NCI-H69 (cell line): ENCODE data around the gene CLMN.
A peak's percentile ranks its signal among the peaks of the same experiment; 100 is the strongest.

Experiments
- DNase-seq: peaks from one replicate; lab custom pipeline; 2025; lab: John Stamatoyannopoulos, UW

CLMN gene

DNA sequence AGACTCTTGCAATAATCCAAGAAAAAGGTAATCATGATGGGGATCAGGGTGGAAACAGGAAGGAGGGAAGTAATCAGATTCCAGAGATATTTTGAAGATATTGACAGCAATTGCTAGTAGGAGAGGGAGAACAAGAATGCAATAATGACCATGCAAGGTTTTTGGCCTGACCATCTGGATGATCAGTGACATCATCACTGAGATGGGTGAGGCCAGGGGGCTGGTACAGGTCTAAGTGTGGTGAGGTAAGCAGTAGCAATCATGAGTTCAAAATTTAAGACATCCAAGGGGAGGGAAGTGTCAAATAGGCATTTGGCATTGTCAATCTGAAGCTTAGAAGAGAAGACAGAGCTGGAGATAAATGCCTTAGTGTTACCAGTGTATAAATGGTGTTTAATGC, 24.8 kb upstream of the CLMN start:
- DNase-seq: no peak

- no peak for DNase-seq
Observed at GRCh38 chr14:95341564-95341963, 21.9 kb upstream of the CLMN start.

GRCh38 chr14:95341115-95341514, 21.4 kb upstream of the CLMN start:
- DNase-seq: no peak

DNA sequence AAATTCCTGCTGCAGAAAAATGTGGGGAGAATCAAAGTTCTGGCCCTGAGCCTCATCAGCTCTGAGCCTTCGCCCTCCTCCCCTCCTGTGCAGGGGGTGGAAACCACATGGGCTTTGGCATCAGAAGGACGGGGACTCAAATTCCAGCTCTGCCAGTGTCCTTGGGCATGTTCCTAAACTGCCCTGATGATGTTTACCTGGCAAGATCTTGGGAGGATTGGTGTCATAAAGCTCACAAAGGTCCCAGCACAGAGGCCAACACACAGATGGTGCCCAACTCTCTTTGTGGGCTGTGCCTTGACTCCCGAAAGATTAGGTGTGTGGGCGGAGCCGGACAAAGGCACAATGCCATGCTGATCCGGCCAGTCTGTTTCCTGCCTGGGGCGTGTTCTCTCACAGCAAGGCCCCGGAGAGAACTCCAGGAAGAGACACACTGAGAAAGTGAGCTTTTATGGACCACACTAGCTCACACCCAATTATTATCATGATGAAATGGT, 20.5 kb upstream of the CLMN start:
- peak; percentile 70 for DNase-seq

DNA sequence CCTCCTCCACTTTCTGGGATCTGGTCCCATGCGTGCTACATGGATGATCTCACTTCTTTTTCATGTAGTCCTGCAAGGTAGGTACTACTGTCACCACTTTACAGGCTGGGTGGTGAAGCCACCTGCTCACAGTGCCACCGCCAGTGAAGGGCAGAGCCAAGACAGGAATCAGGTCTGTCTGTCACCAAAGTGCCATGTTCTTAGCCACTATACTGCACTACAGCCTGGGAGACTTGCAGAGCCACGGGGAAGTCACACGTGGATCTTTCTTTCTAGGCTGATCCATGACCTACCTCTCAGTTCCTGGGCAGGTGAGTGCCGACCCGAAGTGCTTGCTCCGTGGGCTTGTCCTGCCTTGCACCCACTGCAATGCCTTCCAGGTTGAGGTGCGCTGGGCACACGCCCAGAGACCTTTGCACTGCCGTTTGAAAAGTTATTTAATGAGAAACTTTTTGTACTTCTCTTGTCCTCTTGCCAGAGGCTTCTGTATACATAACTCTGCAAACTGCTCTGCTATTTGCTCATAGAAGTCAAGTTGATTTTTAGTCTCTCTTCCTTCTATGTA, 19.7 kb upstream of the CLMN start:
- no peak for DNase-seq

GRCh38 chr14:95338436-95338835, 18.7 kb upstream of the CLMN start:
- no peak for DNase-seq

GRCh38 chr14:95337041-95337595, 17.4 kb upstream of the CLMN start:
- no peak for DNase-seq

- DNase-seq: no peak
Observed at GRCh38 chr14:95336192-95336760, 16.6 kb upstream of the CLMN start.

- DNase-seq: no peak
Observed at GRCh38 chr14:95335071-95335470, 15.4 kb upstream of the CLMN start.

DNA sequence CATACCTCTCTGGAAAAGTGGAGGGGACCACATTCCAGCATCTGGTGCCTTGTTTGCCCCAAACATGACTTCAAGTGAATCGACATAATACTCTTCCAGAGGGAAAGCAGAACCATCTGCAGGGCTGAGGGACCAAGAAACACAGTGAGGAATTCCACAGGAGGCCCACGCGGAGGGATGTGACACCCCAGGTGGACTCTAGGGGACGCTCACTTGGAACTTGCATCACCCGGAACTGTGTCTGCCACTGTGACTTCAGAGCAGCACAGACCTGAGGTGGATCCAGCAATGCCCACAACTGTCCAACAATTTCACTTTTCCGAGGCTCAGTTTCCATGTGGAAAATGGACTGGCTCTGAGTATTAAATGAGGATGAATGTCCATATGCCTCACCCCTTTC, 14.3 kb upstream of the CLMN start:
- DNase-seq: peak; percentile 5

DNA sequence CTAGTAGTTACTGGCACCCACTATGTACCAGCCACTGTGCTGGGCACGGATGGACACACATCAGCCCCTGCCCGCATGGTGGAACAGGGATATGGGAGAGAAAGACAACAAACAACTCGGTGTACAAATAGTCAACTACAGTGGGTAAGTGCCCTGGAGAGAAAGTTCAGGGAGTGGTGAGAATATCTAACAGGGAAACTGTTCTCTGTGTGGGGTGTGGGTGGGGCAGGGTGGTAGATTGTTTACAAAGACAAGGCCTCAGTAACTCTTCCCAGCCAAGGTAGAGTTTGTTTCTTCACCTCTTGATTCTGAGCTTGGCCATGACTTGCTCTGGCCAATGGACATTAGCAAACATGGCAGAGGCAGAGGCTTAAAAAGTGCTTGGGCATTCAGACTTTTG, 12.9 kb upstream of the CLMN start:
- DNase-seq: no peak

DNA sequence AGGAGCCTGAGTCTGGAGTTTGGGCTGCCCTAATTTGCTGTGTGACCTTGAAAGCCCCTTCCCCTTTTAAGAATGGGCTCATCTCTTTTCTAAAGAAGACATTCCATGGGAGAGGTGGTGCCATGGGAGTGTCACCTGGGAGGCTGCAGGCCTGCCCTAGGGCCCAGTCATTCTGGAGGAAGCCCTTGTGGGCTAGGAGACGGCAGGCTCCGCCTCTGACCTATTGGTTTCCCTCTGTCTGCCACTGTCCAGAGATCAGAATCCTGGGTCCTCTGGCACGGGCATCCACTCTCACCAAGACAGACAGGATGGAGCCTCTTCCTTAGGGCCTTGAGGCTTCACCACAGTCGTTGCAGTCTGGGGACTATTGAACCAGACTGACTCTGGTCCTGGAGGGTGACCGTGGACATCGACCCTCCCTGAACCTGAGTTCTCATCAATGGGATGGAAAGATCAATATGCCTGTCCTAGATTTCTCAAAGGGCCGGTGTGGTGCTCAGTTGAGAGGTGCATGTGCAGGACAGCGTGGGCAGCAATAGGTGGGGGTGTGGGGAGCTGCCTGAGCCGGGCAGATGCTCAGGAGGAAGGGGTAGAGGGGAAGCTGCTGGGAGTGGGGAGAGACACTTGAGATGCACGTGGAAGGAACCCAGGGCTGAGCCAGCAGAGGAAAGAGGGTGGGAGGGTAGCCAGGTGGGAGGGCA, 12.2 kb upstream of the CLMN start:
- DNase-seq: no peak

- no peak for DNase-seq
Observed at GRCh38 chr14:95330591-95331370, 11.1 kb upstream of the CLMN start.

DNA sequence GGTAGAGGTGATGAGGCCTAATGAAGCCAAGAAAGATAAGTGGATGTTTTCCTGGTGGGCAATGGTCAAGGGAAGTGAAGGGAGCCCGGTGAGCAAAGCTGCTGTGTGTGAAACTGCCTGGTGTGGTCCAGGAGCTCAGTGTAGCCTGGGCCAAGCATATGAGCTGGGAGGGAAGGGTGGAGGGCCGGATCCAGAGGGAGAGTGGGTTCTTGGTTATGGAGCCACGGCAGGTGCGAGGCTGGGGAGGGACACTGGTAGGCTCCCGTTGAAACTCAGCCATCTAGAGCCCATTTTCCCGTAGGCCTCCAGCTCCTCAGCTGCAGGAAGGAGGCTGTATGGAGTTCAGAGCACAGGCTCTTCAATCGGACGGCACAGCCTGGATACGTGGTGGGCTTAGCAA, 10.2 kb upstream of the CLMN start:
- no peak for DNase-seq

DNA sequence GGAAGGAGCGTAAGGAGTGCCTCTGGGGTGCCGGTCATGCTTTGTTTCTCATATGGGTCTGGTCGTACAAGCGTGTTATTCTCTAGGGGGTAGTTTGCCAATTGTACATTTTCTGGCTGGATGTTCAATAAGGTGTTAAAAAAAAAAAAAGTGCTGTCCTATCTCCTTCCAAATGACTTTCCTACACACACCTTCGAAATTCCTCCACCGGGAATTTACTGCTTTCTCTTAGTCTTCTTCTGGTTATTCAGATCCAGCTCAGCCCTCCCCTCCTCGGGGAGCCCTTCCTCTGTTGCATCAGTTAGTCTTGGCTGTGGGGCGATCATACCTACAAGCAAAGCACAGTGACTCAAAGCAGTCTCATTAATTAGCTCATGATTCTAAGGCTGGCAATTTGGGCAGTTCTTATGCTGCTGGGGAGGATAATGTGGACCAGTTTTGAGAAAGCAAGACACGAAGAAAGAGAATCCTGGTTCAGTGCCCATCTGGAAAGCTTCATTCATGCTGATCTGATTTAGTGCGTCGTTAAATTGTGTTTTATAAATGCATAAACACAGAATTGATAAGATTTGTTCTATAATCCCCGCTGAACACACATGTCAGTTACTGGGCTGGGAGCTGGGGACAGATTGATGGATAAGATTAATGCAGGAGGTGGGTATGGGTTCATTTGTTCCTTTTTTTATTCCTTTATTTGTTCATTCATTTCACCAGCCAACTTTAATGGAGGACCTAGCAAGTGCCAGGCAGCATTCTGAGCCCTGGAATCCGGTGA, 9.2 kb upstream of the CLMN start:
- no peak for DNase-seq

DNA sequence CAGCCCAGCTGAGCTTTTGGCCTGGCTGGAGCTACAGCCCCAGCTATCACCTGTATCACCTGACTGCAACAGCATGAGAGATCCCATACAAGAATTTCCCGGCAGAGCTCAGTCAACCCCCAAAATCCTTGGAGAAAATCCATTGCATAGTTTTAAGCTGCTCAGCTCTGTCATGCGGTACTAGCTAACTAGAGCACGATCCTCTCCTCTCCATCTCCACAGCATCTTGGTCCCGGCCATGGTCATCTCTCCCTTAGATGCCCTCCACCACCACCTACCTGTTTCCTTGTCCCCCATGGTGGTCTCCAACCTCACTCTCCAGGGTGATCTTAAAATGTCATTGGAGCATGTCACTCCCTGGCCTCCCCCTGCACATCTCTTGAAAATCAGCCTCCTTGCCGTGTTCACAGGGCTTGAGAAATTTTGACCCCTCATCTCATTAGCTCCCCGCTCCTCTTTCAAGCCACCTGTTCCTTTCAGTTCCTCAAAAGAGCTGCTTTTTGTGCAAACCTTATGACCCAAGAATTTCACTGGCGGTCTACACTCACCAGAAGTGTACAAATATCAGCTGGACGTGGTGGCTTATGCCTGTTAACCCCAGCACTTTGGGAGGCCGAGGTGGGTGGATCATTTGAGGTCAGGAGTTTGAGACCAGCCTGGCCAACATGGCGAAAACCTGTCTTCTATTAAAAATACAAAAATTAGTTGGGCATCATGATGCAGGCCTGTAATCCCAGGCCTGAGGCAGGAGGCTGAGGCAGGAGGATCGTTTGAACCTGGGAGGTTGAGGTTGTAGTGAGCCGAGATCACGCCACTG, 8.1 kb upstream of the CLMN start:
- DNase-seq: no peak

DNA sequence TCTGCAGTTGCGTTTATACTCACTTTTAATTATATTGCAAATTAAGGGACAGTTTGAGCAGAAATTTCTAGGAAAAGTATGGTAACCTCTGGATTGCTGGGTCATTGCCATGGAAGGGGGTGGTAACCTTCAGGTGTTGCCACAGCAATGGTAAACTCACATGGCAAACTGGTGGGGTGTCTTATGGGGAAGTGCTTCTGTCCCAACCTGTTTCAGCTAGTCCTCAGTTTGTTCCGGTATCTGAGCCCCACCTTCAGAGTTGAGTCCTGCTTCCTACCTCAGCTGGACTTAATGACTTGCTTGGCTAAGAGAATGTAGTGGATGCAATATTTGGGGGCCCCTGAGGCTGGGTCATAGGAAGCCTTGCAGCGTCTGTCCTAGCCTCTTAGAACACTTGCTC, 7.3 kb upstream of the CLMN start:
- no peak for DNase-seq

- no peak for DNase-seq
Observed at GRCh38 chr14:95323917-95324316, 4.2 kb upstream of the CLMN start.

GRCh38 chr14:95323361-95323760, 3.7 kb upstream of the CLMN start:
- no peak for DNase-seq

DNA sequence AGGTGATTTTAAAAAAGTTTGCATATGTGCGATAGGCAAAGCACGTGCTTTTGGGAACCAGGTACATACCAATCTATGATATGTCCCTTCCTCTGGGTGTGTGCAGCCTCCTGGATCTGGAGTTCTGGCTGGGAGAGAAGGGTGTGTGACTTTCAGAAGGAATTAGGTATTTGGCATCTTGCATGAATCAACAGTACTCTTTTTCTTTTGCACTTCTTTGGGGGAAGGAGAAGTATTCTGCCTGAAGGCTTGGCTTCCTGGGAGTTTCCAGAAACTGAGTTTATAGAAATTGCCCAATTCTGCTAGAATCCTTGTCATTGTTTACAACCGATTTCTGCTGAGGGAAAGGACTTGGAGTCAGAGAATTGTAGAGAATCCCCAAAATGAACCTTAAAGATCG, 2.9 kb upstream of the CLMN start:
- no peak for DNase-seq
